NCI-H1092 treated with DMSO at 0.1 percent for 48 hours (cell line): Measurements from ENCODE around the gene ANKRD13B.
"Not testable (repeated sequence)": the region's sequence is repeated elsewhere in the genome, so short reads cannot be mapped to it uniquely, and the experiment has no call there.

ENCODE experiments used
- DNase-seq: peaks from one replicate; lab custom pipeline; 2025; lab: John Stamatoyannopoulos, UW

Gene ANKRD13B

GRCh38 chr17:29592850-29593551, at the start of gene ANKRD13B:
ANKRD13B (plus strand) TSS chr17:29593132; CDS start chr17:29593622, 490 bp downstream.
- DNase-seq: peak; percentile 43

DNA sequence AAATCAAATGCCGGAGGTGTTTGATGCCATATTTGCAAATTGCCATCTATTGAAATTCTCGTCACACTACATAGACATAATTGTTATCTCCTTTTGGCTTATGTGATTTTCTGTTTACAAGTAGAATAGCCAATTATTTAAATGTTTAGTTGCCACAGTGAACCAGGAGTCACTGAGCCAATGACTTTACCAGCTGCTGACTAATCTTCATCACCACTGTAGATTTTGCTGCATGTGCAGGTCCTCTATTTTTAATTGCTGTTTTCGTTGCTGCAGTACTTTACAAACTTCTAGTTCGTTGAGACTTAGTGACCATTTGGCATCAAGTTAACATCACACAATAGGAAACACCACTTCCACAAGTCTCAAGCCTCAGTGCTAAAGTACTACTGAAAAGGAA, 48.9 kb upstream of the ANKRD13B start:
- DNase-seq: no peak

GRCh38 chr17:29546085-29546484, 46.8 kb upstream of the ANKRD13B start:
- no peak for DNase-seq

DNA sequence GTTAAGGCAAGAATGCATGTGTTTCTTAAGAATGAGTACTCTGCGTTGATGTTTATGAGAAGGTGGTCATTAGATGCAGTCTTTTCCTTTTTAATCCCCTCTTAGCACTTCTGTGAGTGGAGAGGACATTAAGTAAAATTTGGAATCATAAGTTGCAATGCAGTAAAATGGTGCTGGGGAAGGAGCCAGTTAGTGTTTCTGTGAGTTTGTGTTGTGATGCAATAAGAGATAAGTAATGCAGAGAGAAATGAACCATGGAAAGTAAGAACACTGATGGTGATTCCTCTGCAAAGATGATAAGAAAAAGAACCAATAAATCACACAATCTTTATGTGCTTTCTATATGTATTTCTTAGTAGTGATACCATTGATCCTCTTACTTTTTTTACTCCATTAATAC, 46.1 kb upstream of the ANKRD13B start:
- DNase-seq: no peak

DNA sequence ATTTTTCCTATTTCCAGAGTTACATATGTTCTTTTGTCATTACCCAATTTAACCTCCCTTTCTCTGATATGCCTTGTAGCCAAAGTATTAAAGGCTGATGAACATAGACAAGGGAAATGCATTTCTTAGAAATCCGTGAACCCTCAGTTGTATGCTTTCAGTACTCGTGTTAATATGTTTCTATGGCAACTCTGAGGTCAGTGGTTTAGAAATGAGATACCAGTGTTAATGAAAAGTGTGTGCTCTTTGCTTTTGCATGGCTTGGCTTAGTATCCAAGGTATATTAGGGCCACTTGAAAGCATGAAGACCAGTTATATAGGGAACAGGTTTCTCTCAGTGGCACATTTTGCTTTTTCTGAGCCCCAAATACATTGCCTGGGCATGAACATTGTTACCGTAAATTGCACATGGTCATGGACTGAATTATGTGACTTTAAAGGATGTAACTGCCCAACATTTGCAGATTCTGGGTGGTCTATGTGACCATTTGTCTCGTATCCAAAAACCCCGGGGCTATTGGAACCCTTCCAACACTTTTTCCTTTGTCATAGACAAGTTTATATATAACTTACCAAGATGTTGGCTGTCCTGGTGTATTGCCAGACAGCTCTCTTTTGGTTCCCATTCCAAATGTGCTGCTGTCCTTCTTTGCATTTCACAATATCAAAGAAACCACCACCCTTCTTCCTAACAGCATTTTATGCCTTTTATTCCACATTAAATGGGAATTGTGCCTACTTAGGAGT, 43.6 kb upstream of the ANKRD13B start:
- peak; percentile 50 for DNase-seq

DNA sequence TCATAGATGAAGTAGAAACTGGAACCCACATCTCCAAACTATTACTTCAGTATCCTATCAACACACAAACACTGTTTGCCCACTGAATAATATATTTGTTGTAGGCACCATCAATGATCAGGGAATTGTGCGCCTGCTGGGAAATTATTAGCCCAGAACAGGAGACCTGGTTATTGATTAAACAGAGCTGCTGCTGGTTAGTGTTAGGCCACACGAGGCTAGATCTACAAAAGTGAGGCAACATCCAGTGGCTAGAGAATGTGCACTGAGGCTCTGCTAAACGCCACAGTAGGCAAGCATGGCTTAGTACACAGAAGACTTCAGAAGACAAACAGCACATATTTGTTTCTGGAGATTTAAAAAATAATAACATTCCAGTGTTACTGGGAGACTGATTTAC, 37.1 kb upstream of the ANKRD13B start:
- no peak for DNase-seq

GRCh38 chr17:29557085-29557738, 35.7 kb upstream of the ANKRD13B start:
- DNase-seq: no peak

DNA sequence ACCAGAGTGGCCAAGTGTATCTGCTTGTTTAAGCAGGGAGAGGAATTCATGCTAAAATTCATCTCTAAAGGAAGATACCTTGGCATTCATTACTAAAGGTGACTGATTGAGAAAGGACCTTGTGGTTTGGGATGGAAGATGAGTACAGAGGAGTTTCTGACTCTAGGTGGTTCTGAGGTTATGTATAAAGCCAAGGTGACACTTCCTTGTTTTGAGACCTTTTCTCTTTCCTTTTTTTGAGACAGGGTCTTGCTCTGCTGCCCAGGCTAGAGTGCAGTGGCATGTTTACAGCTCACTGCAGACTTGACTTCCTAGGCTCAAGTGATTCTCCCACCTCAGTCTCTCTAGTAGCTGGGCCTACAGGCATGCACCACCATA, 35.2 kb upstream of the ANKRD13B start:
- DNase-seq: no peak

- DNase-seq: not testable (repeated sequence)
These were observed 34.8 kb upstream of the ANKRD13B start for GRCh38 chr17:29558139-29558538.

DNA sequence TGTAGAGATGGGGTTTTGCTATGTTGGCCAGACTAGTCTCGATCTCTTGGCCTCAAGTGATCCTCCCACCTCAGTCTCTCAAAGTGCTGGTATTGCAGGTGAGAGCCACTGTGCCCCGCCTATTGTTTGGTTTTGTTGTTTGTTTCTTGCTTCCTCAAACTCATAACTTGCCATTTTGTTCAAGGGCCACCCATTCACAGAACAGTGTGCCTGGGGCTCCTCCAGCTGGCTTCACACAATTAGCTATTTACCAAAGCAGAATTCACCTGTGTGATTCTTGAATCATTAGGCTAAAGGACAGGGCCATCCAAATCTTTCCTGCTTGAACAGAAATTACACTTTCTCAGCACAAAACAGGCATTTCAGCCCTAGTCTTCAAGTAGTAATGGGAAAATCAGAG, 33.3 kb upstream of the ANKRD13B start:
- no peak for DNase-seq

- no peak for DNase-seq
These were observed 32.6 kb upstream of the ANKRD13B start for GRCh38 chr17:29560316-29560715.

DNA sequence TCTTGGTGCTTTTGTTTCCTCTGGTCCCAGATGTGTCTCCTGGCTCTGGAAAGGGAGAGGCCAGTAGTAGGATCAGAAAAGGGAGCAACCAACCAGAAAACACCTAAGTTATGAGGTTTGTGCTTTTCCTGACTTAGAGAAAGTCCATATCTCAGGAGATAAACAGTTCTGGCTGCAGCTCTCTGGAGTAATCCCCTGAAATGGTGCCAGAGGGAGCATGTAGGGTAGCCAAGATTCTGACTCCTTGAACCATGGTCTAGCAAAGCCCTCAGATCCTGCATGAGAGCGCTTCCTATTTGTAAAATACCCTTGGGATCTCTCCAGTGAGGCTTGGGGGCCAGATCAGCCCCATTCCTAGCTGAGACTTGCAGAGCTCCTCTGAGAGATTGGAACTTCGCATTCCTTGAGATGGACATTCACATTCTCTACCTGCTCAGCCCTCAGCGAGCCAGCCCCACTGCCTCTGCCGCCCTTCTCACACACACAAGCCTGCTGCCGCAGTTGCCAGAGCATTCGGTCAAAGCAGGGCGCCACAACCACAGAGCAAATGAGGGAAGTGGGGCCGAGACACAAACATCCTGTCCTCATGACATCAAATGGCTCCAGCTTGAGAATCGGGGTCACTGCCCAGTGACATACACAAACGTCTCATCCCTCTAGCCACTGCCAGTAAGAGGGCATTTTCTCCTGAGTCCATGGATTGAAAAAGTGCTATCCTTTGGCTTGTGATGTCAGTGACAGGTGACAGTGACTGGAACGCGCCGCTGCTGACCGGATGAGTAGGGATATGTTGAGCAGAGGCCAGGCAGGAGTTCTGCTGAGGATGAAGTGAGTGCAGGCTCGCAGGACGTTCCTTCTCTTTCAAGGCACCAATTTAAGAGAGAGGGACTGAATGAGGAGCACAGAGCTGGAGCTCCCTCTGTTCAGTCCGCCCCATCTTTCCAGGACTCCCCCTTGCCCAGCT, 31.1 kb upstream of the ANKRD13B start:
- DNase-seq: no peak

- DNase-seq: no peak
These were observed 30.3 kb upstream of the ANKRD13B start for GRCh38 chr17:29562615-29563014.

DNA sequence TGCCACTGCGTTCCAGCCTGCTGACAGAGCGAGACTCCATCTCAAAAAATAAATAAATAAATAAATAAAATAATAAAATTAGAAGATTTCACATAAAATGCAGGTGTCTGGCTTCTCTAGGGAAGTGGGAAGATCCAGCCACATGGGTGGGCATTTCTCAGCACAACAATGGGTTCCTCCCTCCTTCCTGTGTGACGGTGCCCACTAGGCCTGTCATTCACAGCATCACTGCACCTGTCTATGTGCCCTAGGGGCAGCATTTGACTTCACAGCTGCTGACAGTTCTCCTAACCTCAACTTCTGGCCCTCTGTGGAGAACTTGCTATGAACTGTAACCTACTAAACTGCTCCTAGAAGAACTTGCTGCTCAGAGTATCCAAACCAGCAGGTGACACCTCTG, 29.1 kb upstream of the ANKRD13B start:
- DNase-seq: no peak

- DNase-seq: peak; percentile 28
These were observed 27.1 kb upstream of the ANKRD13B start for GRCh38 chr17:29565643-29566472.

- DNase-seq: peak; percentile 50
These were observed 26.2 kb upstream of the ANKRD13B start, which contains the start of gene ABHD15 for GRCh38 chr17:29566473-29567303. ABHD15 (minus strand) TSS chr17:29567037; CDS start chr17:29566966, 71 bp downstream.

GRCh38 chr17:29567304-29567553, 25.7 kb upstream of the ANKRD13B start:
- no peak for DNase-seq

DNA sequence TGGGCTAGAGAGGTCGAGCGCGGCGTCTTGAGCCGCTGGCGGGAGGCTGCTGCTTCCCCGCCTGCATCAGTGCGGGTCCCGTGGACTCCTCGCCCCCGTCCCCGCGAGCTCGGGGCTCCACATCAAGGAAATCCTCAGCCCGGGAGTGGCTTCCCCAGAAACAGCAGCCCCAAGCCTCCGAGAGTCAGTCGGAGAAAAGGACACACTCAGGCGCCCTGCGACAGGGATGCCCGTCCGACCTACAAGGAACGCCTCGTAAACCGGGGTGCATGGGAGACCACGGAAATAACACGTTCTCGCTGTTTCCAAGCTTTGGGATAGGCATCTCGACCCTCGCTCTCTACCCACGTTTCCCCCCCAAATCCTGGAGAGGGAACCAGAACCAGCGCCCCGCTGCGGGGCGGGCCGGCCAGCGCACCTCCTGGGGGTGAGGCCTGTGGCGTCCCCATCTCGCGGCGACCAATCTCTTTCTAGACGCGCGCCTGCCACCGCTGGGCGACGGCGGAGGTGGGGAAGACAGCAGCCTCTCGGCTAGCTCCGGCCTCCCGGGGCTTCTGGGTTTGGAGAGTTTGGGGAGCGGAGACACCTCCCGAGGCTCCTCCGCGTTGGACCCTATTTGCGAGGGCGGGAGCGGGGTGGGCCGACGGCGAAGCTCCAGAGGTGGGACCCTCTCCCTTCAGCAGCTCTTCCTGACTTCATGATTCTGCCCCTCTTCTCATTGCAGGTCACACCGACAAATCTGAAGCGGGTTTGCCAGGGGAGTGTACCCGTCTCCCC, 25.2 kb upstream of the ANKRD13B start:
- peak; percentile 41 for DNase-seq
